ENCODE measurements around the gene POLL. TPM values are rescaled to one million over a fixed set of nuclear protein-coding genes. Genes with fewer than 3 reads are reported as not detected.

Gene POLL
- total RNA-seq, 1 experiment from 2014 or later = 40.7 TPM

GRCh38 chr10:101607124-101607523 is 19.1 kb upstream of the POLL start:
- H3K27me3 Mint-ChIP-seq (ENCODE audit: insufficient read depth, unreplicated experiment) = no peaks in the 10 kb centered on the region
- POLR2A ChIA-PET = interaction anchor here (1.1 kb wide), 1 partner anchor 11 kb away, joined by 4 read pairs; no protein-coding TSS in a partner anchor
- no peaks in the 10 kb centered on the region for H3K9me3 Mint-ChIP-seq (ENCODE audit: unreplicated experiment)
- CTCF ChIA-PET = interaction anchor here (0.8 kb wide), 1 partner anchor 174 kb away, joined by 4 read pairs; no protein-coding TSS in a partner anchor
- H3K36me3 Mint-ChIP-seq (ENCODE audit: insufficient read depth, unreplicated experiment) = peaks cover 55% of the 10 kb centered on the region
- BruUV-seq (replicated peaks) = no TSS peak
- no peak for DNase-seq (ENCODE audit: unreplicated experiment)
- intact Hi-C loops (cut with micrococcal nuclease) = no loop called here
- H3K27ac Mint-ChIP-seq (ENCODE audit: low read depth, unreplicated experiment) = no peak overlapping the region
- no peak overlapping the region for H3K4me3 Mint-ChIP-seq (ENCODE audit: unreplicated experiment)
- no peak for TF ChIP-seq CTCF (IDR thresholded peaks at IDR 0.05; ENCODE audit: unreplicated experiment)
- no peaks in the 10 kb centered on the region for H3K4me1 Mint-ChIP-seq (ENCODE audit: insufficient read depth, unreplicated experiment)

- DNase-seq (ENCODE audit: unreplicated experiment) = peak; percentile 74
- no TSS peak for BruUV-seq (replicated peaks)
- no peaks in the 10 kb centered on the region for H3K9me3 Mint-ChIP-seq (ENCODE audit: unreplicated experiment)
- H3K4me3 Mint-ChIP-seq (ENCODE audit: unreplicated experiment) = no peak overlapping the region
- ChIA-PET POLR2A (interaction anchor here (0.6 to 1.1 kb wide), 5 partner anchors 12 to 297 kb away, joined by 3 to 6 read pairs (median 4); partner anchors contain the start of genes DPCD and POLL), CTCF (interaction anchor here (0.6 to 2.7 kb wide), 20 partner anchors 9 to 507 kb away, joined by 3 to 31 read pairs (median 3); partner anchors contain the start of genes DPCD, NPM3 and POLL)
- no peaks in the 10 kb centered on the region for H3K27me3 Mint-ChIP-seq (ENCODE audit: insufficient read depth, unreplicated experiment)
- H3K27ac Mint-ChIP-seq (ENCODE audit: low read depth, unreplicated experiment) = no peak overlapping the region
- intact Hi-C loops (cut with micrococcal nuclease) = loop anchor here (1.0 to 5.0 kb wide), 2 partner anchors 178 to 469 kb away; no protein-coding TSS in a partner anchor
- peaks cover 30% of the 10 kb centered on the region for H3K36me3 Mint-ChIP-seq (ENCODE audit: insufficient read depth, unreplicated experiment)
- H3K4me1 Mint-ChIP-seq (ENCODE audit: insufficient read depth, unreplicated experiment) = no peaks in the 10 kb centered on the region
- peak; percentile 93 for TF ChIP-seq CTCF (IDR thresholded peaks at IDR 0.05; ENCODE audit: unreplicated experiment)
Measured at GRCh38 chr10:101602761-101603398, 14.8 kb upstream of the POLL start.

GRCh38 chr10:101601541-101601940 is 13.5 kb upstream of the POLL start:
- Mint-ChIP-seq H3K4me3 (ENCODE audit: unreplicated experiment) (no peak overlapping the region), H3K4me1 (ENCODE audit: insufficient read depth, unreplicated experiment) (no peaks in the 10 kb centered on the region), H3K27ac (ENCODE audit: low read depth, unreplicated experiment) (no peak overlapping the region), H3K9me3 (ENCODE audit: unreplicated experiment) (no peaks in the 10 kb centered on the region), H3K36me3 (ENCODE audit: insufficient read depth, unreplicated experiment) (peaks cover 21% of the 10 kb centered on the region), H3K27me3 (ENCODE audit: insufficient read depth, unreplicated experiment) (no peaks in the 10 kb centered on the region)
- TF ChIP-seq CTCF (IDR thresholded peaks at IDR 0.05; ENCODE audit: unreplicated experiment) = no peak
- BruUV-seq (replicated peaks) = no TSS peak
- POLR2A ChIA-PET = interaction anchor here (0.6 kb wide), 1 partner anchor 420 kb away, joined by 3 read pairs; no protein-coding TSS in a partner anchor
- no peak for DNase-seq (ENCODE audit: unreplicated experiment)
- intact Hi-C loops (cut with micrococcal nuclease) = loop anchor here (5.0 kb wide), 1 partner anchor 471 kb away; no protein-coding TSS in a partner anchor
- CTCF ChIA-PET = interaction anchor here (0.7 to 2.7 kb wide), 6 partner anchors 13 to 358 kb away, joined by 3 to 31 read pairs (median 6); partner anchors contain the start of genes DPCD, NPM3 and POLL

GRCh38 chr10:101597091-101597900 is 9.2 kb upstream of the POLL start:
- CTCF ChIA-PET = interaction anchor here (0.5 to 1.4 kb wide), 3 partner anchors 16 to 383 kb away, joined by 3 to 4 read pairs (median 4); no protein-coding TSS in a partner anchor
- no peak overlapping the region for H3K4me3 Mint-ChIP-seq (ENCODE audit: unreplicated experiment)
- H3K36me3 Mint-ChIP-seq (ENCODE audit: insufficient read depth, unreplicated experiment) = peaks cover 10% of the 10 kb centered on the region
- no peaks in the 10 kb centered on the region for H3K9me3 Mint-ChIP-seq (ENCODE audit: unreplicated experiment)
- BruUV-seq (replicated peaks) = no TSS peak
- POLR2A ChIA-PET = interaction anchor here (1.4 to 2.3 kb wide), 2 partner anchors 9 to 10 kb away, joined by 4 to 8 read pairs; partner anchors contain the start of genes DPCD and POLL
- DNase-seq (ENCODE audit: unreplicated experiment) = no peak
- H3K27ac Mint-ChIP-seq (ENCODE audit: low read depth, unreplicated experiment) = no peak overlapping the region
- intact Hi-C loops (cut with micrococcal nuclease) = no loop called here
- H3K27me3 Mint-ChIP-seq (ENCODE audit: insufficient read depth, unreplicated experiment) = no peaks in the 10 kb centered on the region
- no peaks in the 10 kb centered on the region for H3K4me1 Mint-ChIP-seq (ENCODE audit: insufficient read depth, unreplicated experiment)
- no peak for TF ChIP-seq CTCF (IDR thresholded peaks at IDR 0.05; ENCODE audit: unreplicated experiment)
